Brain microvascular endothelial cell (primary cell): ENCODE data around the gene EVA1B.
A peak's percentile ranks its signal among the peaks of the same experiment; 100 is the strongest.

Experiments
- DNase-seq: peaks from one replicate; pipeline ENCODE4 v3.0.0-alpha.2; 2020
- H3K27ac ChIP-seq: fragments of 250-450 bp; sonication (Bioruptor Pico); 2 replicates; pipeline ENCODE4 v1.5.1; 2020; ENCODE audit warnings: mild to moderate bottlenecking, moderate library complexity
- H3K27me3 ChIP-seq: fragments of 250-450 bp; sonication (Bioruptor Pico); replicated peaks from 2 replicates; pipeline ENCODE4 v1.5.1; 2020; ENCODE audit warnings: mild to moderate bottlenecking
- H3K36me3 ChIP-seq: fragments of 250-450 bp; sonication (Bioruptor Pico); replicated peaks from 2 replicates; pipeline ENCODE4 v1.5.1; 2020; ENCODE audit warnings: mild to moderate bottlenecking
- H3K4me3 ChIP-seq: 2 replicates; pipeline ENCODE4 v1.5.1; 2011; ENCODE audit warnings: low read depth, mild to moderate bottlenecking, control low read depth, low read length, moderate library complexity
- CTCF ChIP-seq: IDR thresholded peaks from 2 replicates; pipeline ENCODE4 v1.5.1; 2011; ENCODE audit warnings: low read depth, mild to moderate bottlenecking, moderate library complexity, low read length, control low read depth, inconsistent platforms; ENCODE audit errors: missing control alignments
- in situ Hi-C: cut with HindIII; loops from 2 replicates; pipeline ENCODE4 v1.10.0; 2017; ENCODE audit warnings: low sequenced_read_pairs, low pct_ligation_motif_present

EVA1B gene

GRCh38 chr1:36337830-36338229 lies 14.4 kb upstream of the EVA1B start:
- Histone ChIP-seq H3K36me3 (peaks cover 34% of the 10 kb centered on the region), H3K27me3 (no peaks in the 10 kb centered on the region), H3K27ac (no peak overlapping the region), H3K4me3 (no peak overlapping the region)
- no peak for DNase-seq
- in situ Hi-C loops = no loop called here
- no peak for TF ChIP-seq CTCF

- in situ Hi-C loops = no loop called here
- no peak for DNase-seq
- no peak for TF ChIP-seq CTCF
These were observed 7.5 kb upstream of the EVA1B start for GRCh38 chr1:36330940-36331339.

DNA sequence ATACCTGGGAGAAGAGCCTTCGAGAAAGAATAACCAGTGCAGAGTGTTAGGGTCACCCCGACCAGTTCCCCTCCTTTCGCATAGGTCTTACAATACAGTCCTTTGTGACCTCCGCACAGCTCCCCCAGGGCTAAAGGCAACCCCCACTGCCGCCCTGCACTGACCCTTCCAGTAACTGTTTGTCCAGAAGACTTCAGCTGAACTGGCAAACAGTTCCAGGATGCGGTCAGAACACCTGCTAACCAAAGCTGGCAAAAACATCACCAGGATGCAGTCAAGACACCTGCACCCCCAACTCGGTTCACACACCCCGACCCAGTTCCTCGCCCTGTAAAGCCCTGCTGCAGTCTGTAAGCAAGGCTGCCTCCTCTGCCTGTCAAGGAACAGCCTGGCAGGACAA lies 6.4 kb upstream of the EVA1B start:
- H3K4me3 ChIP-seq = no peak overlapping the region
- H3K27ac ChIP-seq = no peak overlapping the region
- H3K27me3 ChIP-seq = no peaks in the 10 kb centered on the region
- no peak for DNase-seq
- in situ Hi-C loops = no loop called here
- TF ChIP-seq CTCF = no peak
- H3K36me3 ChIP-seq = no peaks in the 10 kb centered on the region

More at GRCh38 chr1:36330940-36331339, 7.5 kb upstream of the EVA1B start:
- Histone ChIP-seq H3K27me3 (no peaks in the 10 kb centered on the region), H3K36me3 (no peaks in the 10 kb centered on the region), H3K4me3 (no peak overlapping the region), H3K27ac (no peak overlapping the region)

DNA sequence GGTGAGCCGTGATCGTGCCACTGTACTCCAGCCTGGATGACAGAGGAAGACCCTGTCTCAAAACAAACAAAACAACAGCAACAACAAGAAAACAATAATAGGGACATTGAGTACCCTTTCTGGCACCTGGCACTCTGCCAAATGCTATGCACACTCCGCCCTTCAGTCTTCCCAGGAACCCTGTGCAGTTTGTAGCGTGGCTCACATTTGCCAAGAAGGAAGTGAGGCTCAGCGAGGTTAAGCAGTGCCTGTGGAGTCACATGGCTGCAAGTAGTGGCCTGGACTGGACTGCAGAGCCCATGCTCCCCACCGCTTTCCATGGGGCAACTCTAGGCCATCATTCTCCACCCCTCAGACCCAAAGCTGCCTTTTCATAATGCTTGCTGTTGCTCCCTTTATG lies 5.3 kb upstream of the EVA1B start:
- no peak for TF ChIP-seq CTCF
- in situ Hi-C loops = no loop called here
- no peak for DNase-seq
- no peaks in the 10 kb centered on the region for H3K36me3 ChIP-seq
- no peak overlapping the region for H3K27ac ChIP-seq
- no peaks in the 10 kb centered on the region for H3K27me3 ChIP-seq
- H3K4me3 ChIP-seq = no peak overlapping the region

DNA sequence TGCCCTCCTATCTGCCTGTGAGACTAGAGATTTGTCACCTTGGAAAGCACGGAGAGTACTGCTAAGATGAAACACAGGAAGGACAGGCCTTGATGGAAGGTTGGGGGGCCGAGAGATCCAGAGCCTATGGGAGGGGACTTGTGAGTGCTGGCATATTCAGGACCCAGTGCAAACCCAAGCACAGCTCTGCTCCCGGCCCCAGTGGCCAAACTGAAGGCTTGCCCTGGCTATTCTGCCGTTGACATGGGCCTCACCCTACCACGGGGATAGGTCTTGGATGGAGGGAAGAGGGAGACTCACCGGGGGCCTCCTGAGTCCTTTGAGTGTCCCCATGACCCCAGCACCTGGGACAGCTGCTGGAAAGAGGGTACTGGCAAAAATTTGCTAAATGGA lies 4.6 kb upstream of the EVA1B start:
- in situ Hi-C loops = no loop called here
- H3K4me3 ChIP-seq = no peak overlapping the region
- no peak overlapping the region for H3K27ac ChIP-seq
- no peak for DNase-seq
- TF ChIP-seq CTCF = no peak
- H3K27me3 ChIP-seq = no peaks in the 10 kb centered on the region
- no peaks in the 10 kb centered on the region for H3K36me3 ChIP-seq

DNA sequence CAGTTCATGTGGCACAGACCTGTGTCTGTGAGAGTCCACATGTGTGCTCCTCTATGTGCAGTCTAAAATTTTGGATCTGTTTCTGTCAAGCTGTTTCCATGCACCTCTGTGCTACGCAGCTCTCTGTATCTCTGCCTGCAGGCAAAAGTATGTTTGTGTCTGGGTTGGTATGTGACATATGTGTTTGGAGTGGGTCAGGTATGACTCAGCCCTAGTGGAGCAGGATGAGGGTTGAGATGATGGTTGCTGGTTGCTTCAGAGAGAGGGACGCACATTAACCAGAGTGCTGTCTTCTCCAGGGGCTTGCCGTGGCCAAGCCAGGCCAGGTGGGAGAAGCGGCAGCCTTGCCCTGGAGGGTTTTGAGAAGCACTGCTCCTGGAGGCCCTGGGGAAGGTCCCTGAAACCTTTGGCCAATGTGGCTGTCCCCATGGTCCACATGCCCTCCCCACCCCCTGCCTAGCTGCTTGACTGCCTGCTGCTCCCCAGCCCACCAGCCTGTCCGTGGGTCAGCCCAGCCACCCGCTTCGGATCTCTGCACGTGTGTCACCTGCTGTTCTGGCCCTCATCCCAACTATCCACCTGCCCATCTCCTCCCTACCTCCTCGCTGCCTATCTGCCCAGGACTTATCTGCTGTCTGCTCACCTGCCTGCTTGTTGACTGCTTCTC lies 4.1 kb upstream of the EVA1B start:
- no peak overlapping the region for H3K27ac ChIP-seq
- DNase-seq = peak; percentile 62
- in situ Hi-C loops = no loop called here
- no peaks in the 10 kb centered on the region for H3K27me3 ChIP-seq
- H3K4me3 ChIP-seq = no peak overlapping the region
- TF ChIP-seq CTCF = no peak
- no peaks in the 10 kb centered on the region for H3K36me3 ChIP-seq
